Activated CD4-positive, alpha-beta memory T cell treated with anti-CD3 and anti-CD28 coated beads for 36 hours (primary cell): ENCODE measurements around the gene HTR4. TPM values are rescaled to one million over a fixed set of nuclear protein-coding genes. Genes with fewer than 3 reads are reported as not detected.
A peak's percentile ranks its signal among the peaks of the same experiment; 100 is the strongest.

Experiments
- CTCF ChIA-PET: fragments of 350-600 bp; sonication (Branson Sonifier 250); formaldehyde crosslinking; loops from one replicate; lab custom pipeline; 2021; ENCODE audit warnings: antibody characterized with exemption, inconsistent platforms; lab: Charles Lee
- POLR2A ChIA-PET: fragments of 350-600 bp; sonication (Branson Sonifier 250); formaldehyde crosslinking; loops from one replicate; lab custom pipeline; 2021; ENCODE audit warnings: antibody characterized with exemption; lab: Charles Lee
- DNase-seq: peaks from one replicate; pipeline ENCODE4 v3.0.0-alpha.2; 2020
- H3K27ac Mint-ChIP-seq: one replicate; pipeline ENCODE4 v1.8.0; 2021; ENCODE audit warnings: mixed read lengths
- H3K27me3 Mint-ChIP-seq: one replicate; pipeline ENCODE4 v1.8.0; 2021; ENCODE audit warnings: mixed read lengths
- H3K36me3 Mint-ChIP-seq: one replicate; pipeline ENCODE4 v1.8.0; 2021; ENCODE audit warnings: mixed read lengths
- H3K4me1 Mint-ChIP-seq: one replicate; pipeline ENCODE4 v1.8.0; 2021; ENCODE audit warnings: low read depth, mixed read lengths
- H3K4me3 Mint-ChIP-seq: one replicate; pipeline ENCODE4 v1.8.0; 2021; ENCODE audit warnings: mild to moderate bottlenecking, mixed read lengths
- H3K9me3 Mint-ChIP-seq: one replicate; pipeline ENCODE4 v1.8.0; 2021; ENCODE audit warnings: mixed read lengths
- intact Hi-C: fragments of 100-400 bp; cut with micrococcal nuclease; formaldehyde crosslinking; loops from one replicate; pipeline ENCODE4 v1.15.1; 2023
- total RNA-seq, 2 experiments: library from RNA; stranded (reverse); gene quantifications; one replicate each; pipeline ENCODE4 v1.2.3, GENCODE V29; 2021

Gene HTR4
- total RNA-seq, 2 experiments from 2014 or later: not detected

DNA sequence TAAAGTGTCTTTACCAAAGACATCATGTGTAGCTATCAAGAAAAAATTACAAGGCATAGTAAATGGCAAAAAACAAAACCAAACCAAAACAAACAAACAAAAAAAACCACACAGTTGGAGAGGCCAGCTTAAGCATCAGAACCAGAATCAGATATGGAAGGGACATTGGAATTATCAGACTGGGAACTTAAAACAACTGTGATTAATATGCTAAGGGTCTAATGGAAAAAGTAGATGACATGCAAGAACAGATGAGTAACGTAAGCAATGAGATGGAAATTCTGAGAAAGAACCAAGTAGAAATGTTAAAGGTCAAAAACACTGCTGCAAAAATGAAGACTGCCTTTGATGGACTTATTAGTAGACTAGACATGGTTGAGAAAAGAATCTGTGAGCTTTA, 194.7 kb downstream of the HTR4 start:
- Mint-ChIP-seq H3K27me3 (peaks cover 22% of the 10 kb centered on the region), H3K27ac (no peak overlapping the region), H3K36me3 (no peaks in the 10 kb centered on the region), H3K4me1 (no peaks in the 10 kb centered on the region), H3K9me3 (no peaks in the 10 kb centered on the region), H3K4me3 (no peak overlapping the region)
- ChIA-PET POLR2A (no interaction called here), CTCF (no interaction called here)
- no peak for DNase-seq
- intact Hi-C loops: no loop called here

DNA sequence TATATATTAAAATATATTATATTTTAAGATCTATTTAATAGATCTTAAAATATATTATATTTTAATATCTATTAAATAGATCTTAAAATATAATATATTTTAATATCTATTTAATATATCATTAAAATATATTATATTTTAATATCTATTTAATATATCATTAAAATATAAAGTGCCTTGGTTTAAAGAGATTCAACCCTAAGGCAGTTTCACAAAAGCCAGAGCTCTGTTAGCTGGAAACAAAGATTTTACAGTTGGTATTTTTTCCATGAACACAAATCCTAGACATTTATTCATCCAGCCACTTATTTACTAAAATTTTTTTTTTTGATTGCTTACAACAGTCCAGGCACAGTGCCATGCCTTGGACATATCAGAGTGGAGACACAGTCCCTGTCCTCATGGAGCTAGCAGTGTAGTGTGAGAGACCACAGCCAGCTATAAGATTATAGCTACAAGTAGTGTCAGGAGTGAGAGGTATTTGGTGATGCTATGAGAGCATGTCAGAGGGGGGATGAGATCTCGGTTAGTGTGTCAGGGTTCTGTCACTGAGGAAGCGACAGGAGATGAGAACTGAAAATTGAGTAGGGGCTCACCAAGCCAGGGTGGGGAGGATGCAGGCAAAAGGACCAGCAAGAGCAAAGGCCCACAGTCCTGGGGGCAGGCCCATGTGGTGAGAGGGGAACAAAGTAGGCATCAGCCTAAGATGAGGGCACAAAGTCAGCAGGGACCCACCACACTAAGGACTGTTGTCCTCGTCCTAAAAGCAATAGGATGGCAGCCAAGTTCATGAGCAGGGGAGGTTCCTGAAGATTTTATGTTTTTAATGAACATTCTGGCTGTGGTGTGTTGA, 196.1 kb downstream of the HTR4 start:
- Mint-ChIP-seq H3K27ac (no peak overlapping the region), H3K36me3 (no peaks in the 10 kb centered on the region), H3K4me3 (no peak overlapping the region), H3K27me3 (peaks cover 22% of the 10 kb centered on the region), H3K4me1 (no peaks in the 10 kb centered on the region), H3K9me3 (no peaks in the 10 kb centered on the region)
- intact Hi-C loops: no loop called here
- CTCF ChIA-PET: interaction anchor here (0.8 to 2.8 kb wide), 5 partner anchors 15 to 579 kb away, joined by 3 to 11 read pairs (median 3); no protein-coding TSS in a partner anchor
- POLR2A ChIA-PET: interaction anchor here (0.6 kb wide), 1 partner anchor 1798 kb away, joined by 3 read pairs; no protein-coding TSS in a partner anchor
- no peak for DNase-seq

DNA sequence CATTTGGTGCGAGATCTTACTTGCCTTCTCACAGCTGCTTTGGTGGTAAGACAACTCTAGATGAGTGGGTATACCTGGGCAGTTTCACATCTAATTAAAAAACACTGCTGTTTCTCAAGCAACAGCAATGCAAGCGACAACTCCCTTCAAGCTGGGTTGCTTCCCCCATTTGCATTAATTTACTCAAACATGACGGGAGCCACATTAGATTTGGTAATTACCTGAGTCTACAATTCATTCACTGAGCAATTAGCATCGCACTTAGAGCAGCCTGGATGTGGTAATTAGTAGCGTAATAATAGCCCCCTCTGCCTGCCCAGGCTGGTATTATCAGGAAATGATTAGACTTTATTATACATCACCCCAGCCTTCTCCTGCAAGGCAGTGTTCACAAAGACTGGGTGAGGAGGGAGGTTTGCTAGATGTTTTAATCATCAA, 197.1 kb downstream of the HTR4 start:
- peaks cover 22% of the 10 kb centered on the region for H3K27me3 Mint-ChIP-seq
- no peak for DNase-seq

DNA sequence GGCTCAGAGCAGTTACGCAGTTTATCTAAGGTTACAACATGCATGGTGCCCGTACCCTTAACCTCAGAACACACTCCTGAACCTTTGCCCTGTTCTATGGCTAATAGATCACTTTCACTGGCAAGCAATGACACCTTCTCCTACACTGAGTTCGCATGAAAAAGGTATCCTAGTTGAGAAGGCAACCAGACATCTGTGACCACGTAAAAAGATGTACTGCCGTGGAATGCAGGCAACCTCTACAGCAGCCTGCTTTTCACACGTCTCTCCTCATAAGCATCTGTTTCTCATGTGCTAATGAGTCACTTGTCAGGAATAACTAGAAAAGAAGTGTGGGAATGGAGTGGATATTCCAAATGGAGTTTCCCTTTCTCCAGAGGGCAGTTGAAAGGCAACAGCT, 199.1 kb downstream of the HTR4 start:
- ChIA-PET POLR2A (no interaction called here), CTCF (interaction anchor here (2.7 kb wide), 1 partner anchor 275 kb away, joined by 17 read pairs; no protein-coding TSS in a partner anchor)
- peaks cover 20% of the 10 kb centered on the region for H3K27me3 Mint-ChIP-seq
- H3K4me3 Mint-ChIP-seq: no peak overlapping the region
- intact Hi-C loops: no loop called here
- H3K4me1 Mint-ChIP-seq: no peaks in the 10 kb centered on the region
- DNase-seq: no peak
- H3K27ac Mint-ChIP-seq: no peak overlapping the region
- H3K36me3 Mint-ChIP-seq: no peaks in the 10 kb centered on the region
- H3K9me3 Mint-ChIP-seq: no peaks in the 10 kb centered on the region

More for the DNA sequence above, 197.1 kb downstream of the HTR4 start:
- ChIA-PET POLR2A (interaction anchor here (0.6 kb wide), 1 partner anchor 257 kb away, joined by 3 read pairs; no protein-coding TSS in a partner anchor), CTCF (interaction anchor here (0.7 to 2.8 kb wide), 4 partner anchors 10 to 579 kb away, joined by 3 to 8 read pairs (median 6); no protein-coding TSS in a partner anchor)
- Mint-ChIP-seq H3K9me3 (no peaks in the 10 kb centered on the region), H3K36me3 (no peaks in the 10 kb centered on the region), H3K4me3 (no peak overlapping the region), H3K4me1 (no peaks in the 10 kb centered on the region), H3K27ac (no peak overlapping the region)
- intact Hi-C loops: no loop called here

DNA sequence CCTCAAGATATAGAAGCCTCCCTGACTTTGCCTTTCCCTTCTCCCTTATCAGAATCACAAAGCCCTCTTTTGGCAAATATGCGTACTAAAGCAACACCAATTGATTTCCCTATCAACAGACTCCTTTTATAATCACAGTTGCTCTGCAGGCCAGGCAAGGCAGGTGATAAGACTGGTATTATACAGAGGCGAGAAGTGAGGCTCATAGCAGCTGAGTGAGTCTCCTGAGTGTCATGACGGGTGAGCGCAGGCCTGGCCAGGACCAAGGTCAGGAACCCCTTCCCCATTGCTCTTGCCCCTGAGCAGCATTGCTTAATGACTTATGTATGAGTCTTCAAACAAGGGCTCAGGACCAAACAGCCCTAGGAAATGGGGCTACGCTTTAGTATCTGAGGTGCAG, 199.8 kb downstream of the HTR4 start:
- intact Hi-C loops: no loop called here
- Mint-ChIP-seq H3K36me3 (no peaks in the 10 kb centered on the region), H3K9me3 (no peaks in the 10 kb centered on the region), H3K27me3 (peaks cover 20% of the 10 kb centered on the region), H3K4me1 (no peaks in the 10 kb centered on the region), H3K27ac (no peak overlapping the region), H3K4me3 (no peak overlapping the region)
- POLR2A ChIA-PET: no interaction called here
- CTCF ChIA-PET: interaction anchor here (0.8 to 2.7 kb wide), 4 partner anchors 28 to 581 kb away, joined by 3 to 17 read pairs (median 3); no protein-coding TSS in a partner anchor
- DNase-seq: no peak

DNA sequence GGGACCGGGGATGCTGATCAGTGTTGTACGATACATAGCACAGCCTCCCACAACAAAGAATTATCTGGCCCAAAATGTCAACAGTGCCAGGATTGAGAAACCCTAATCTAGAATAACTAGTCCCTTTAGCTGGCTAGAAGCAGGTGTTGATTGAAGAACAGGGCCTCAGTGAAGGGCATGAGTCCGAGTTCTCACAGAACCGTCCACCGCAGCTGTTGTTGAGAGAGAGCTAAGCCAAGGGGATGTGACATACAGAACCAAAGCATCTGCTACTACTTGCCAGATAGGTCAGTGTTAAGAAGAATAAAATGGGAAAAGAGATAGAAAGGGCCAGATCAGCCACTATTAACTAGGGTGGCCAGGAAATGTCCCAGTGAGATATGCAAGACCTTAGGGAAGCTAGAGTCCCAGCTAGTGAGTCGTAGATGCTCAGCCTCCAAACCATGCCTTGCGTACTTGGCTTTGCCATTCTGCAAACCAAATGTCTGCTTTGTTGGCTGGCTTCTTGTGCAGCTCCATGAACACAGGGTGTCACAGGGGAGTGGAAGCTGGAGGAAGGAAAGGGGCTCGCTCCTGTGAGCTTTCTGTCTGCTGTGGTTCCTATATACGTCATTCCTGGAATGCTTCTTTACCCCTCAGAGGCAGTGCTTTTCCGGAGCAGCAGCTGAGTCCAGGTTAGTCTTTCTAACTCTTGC, 201.7 kb downstream of the HTR4 start:
- intact Hi-C loops: no loop called here
- ChIA-PET CTCF (interaction anchor here (0.9 to 2.7 kb wide), 2 partner anchors 9 to 278 kb away, joined by 4 to 17 read pairs; no protein-coding TSS in a partner anchor), POLR2A (no interaction called here)
- DNase-seq: no peak
- H3K9me3 Mint-ChIP-seq: no peaks in the 10 kb centered on the region
- H3K4me1 Mint-ChIP-seq: no peaks in the 10 kb centered on the region
- H3K27me3 Mint-ChIP-seq: peaks cover 10% of the 10 kb centered on the region
- H3K36me3 Mint-ChIP-seq: no peaks in the 10 kb centered on the region
- H3K27ac Mint-ChIP-seq: no peak overlapping the region
- no peak overlapping the region for H3K4me3 Mint-ChIP-seq

DNA sequence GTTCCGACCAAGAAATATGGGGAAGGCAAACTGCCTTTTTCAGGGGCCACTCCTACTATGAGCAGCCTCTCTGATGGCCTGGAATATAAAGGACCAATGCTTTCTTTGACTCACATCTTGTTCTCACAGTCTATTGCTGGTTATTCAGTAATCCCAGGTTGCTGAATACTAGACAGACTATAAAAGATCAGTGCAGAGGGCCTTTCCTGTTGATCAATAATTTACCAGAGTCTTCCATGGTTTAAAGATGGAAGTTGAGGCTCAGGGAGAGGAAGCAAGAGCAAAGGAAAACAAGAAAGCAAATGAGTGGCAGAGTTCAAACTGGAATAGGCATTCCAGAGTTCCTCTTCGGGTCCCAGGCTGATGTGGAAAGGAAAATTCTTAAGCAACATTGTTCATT, 207.7 kb downstream of the HTR4 start:
- DNase-seq: no peak
- no peaks in the 10 kb centered on the region for H3K4me1 Mint-ChIP-seq
- intact Hi-C loops: loop anchor here (10.0 kb wide), 3 partner anchors 152 to 588 kb away; no protein-coding TSS in a partner anchor
- CTCF ChIA-PET: interaction anchor here (0.6 to 8.8 kb wide), 5 partner anchors 10 to 284 kb away, joined by 3 to 263 read pairs (median 4); no protein-coding TSS in a partner anchor
- H3K4me3 Mint-ChIP-seq: no peak overlapping the region
- no peaks in the 10 kb centered on the region for H3K27me3 Mint-ChIP-seq
- no peak overlapping the region for H3K27ac Mint-ChIP-seq
- POLR2A ChIA-PET: no interaction called here
- H3K36me3 Mint-ChIP-seq: peaks cover 1% of the 10 kb centered on the region
- no peaks in the 10 kb centered on the region for H3K9me3 Mint-ChIP-seq

DNA sequence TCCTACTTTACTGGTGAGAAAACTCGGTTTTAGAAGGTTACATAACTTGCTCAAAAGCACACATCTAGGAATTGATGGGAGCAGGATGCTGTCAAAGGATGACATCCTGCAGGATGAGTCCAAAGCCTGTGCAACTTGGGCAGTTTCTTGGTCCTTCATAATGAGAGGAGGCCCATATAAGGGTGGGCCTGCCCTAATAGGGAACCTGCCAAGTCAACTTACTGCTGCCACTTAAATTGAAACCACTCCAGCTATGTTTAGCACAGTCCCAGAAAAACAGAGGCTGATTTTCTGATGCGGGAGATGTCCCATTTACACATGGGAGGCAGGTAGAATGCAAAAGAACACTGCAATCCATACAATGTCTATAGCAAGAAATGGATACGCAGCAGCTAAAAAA, 208.7 kb downstream of the HTR4 start:
- no peak overlapping the region for H3K4me3 Mint-ChIP-seq
- no peak for DNase-seq
- H3K4me1 Mint-ChIP-seq: no peaks in the 10 kb centered on the region
- no peak overlapping the region for H3K27ac Mint-ChIP-seq
- ChIA-PET CTCF (interaction anchor here (8.8 kb wide), 1 partner anchor 285 kb away, joined by 263 read pairs; no protein-coding TSS in a partner anchor), POLR2A (no interaction called here)
- intact Hi-C loops: loop anchor here (2.0 to 10.0 kb wide), 4 partner anchors 37 to 589 kb away; no protein-coding TSS in a partner anchor
- H3K9me3 Mint-ChIP-seq: no peaks in the 10 kb centered on the region
- no peaks in the 10 kb centered on the region for H3K27me3 Mint-ChIP-seq
- H3K36me3 Mint-ChIP-seq: peaks cover 3% of the 10 kb centered on the region

DNA sequence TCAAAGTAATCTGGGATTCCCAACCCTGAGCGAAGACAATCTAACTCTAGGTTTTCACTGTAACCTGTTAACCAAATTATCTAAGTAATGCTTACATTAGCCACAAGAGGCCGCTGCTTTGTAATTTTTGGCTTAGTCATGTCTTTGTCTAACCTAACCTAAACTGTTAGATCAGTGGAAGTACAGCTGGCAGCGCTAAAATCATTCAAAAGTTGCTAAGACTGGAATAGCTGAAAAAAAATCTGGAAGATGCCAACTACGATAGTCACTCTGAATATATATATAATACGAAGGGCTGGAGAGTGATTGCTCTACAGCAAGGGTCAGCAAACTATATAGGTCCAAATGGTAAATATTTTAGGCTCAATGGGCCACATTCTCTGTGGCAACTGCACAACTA, 210.3 kb downstream of the HTR4 start:
- CTCF ChIA-PET: interaction anchor here (0.8 to 8.8 kb wide), 10 partner anchors 9 to 671 kb away, joined by 3 to 263 read pairs (median 4); no protein-coding TSS in a partner anchor

DNA sequence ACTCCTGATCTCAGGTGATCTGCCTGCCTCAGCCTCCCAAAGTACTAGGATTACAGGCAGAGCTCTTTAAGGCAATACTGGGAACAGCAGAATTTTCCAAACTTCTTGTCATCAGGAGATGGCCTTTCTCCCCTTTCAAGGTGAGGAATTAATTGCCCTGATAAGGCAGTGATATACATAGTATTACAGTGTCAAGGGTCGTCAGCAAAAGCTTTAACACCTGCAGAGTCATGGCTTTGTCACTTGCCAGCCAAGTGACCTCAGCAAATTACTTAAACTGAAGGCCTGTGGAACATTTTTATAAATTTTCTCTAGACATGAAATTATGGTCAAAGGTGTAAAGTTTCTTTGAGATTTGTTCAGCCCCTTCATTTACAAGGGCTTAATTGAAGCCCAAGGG, 211.1 kb downstream of the HTR4 start:
- no peak for DNase-seq
- H3K4me3 Mint-ChIP-seq: no peak overlapping the region
- no peak overlapping the region for H3K27ac Mint-ChIP-seq
- POLR2A ChIA-PET: no interaction called here
- no peaks in the 10 kb centered on the region for H3K4me1 Mint-ChIP-seq
- H3K27me3 Mint-ChIP-seq: no peaks in the 10 kb centered on the region
- CTCF ChIA-PET: interaction anchor here (0.6 to 8.8 kb wide), 14 partner anchors 10 to 592 kb away, joined by 3 to 263 read pairs (median 5); no protein-coding TSS in a partner anchor
- H3K9me3 Mint-ChIP-seq: no peaks in the 10 kb centered on the region
- intact Hi-C loops: loop anchor here (5.0 to 10.0 kb wide), 4 partner anchors 148 to 592 kb away; no protein-coding TSS in a partner anchor
- H3K36me3 Mint-ChIP-seq: peaks cover 14% of the 10 kb centered on the region

More for the DNA sequence above, 210.3 kb downstream of the HTR4 start:
- Mint-ChIP-seq H3K36me3 (peaks cover 12% of the 10 kb centered on the region), H3K4me3 (no peak overlapping the region), H3K4me1 (no peaks in the 10 kb centered on the region), H3K27ac (no peak overlapping the region), H3K9me3 (no peaks in the 10 kb centered on the region), H3K27me3 (no peaks in the 10 kb centered on the region)
- peak; percentile 27 for DNase-seq
- POLR2A ChIA-PET: interaction anchor here (1.1 kb wide), 1 partner anchor 286 kb away, joined by 3 read pairs; no protein-coding TSS in a partner anchor
- intact Hi-C loops: loop anchor here (1.0 to 10.0 kb wide), 7 partner anchors 39 to 591 kb away; no protein-coding TSS in a partner anchor

DNA sequence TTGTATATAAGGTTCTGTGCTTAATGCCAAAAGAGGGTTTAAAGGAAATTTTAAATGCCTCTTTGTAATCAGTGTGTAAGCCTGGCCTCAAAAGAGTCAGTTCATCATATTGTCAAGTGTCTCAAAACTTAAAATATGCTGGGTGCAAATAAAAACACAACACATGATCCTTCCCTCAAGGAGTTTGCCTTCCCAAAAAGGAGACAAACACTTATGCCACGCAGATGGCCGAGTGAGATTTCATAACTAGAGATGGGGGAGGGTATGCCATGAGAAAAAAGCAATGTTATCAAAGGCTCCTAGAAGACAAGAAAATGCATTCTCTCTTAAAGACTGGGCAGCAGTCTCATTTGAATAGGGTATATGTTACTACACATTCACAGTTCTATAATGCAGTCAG, 215.4 kb downstream of the HTR4 start:
- CTCF ChIA-PET: interaction anchor here (1.2 to 8.8 kb wide), 2 partner anchors 292 kb away, joined by 7 to 263 read pairs; no protein-coding TSS in a partner anchor
- intact Hi-C loops: loop anchor here (10.0 kb wide), 1 partner anchor 676 kb away; no protein-coding TSS in a partner anchor
- Mint-ChIP-seq H3K9me3 (no peaks in the 10 kb centered on the region), H3K27me3 (no peaks in the 10 kb centered on the region), H3K4me1 (peaks cover 4% of the 10 kb centered on the region), H3K4me3 (no peak overlapping the region), H3K36me3 (peaks cover 23% of the 10 kb centered on the region), H3K27ac (no peak overlapping the region)
- POLR2A ChIA-PET: no interaction called here
- DNase-seq: no peak
